Activated T-cell treated with anti-CD3 and anti-CD28 coated beads, Interleukin-2, amount 50 U/mL, for 4 hours (primary cell): Measurements from ENCODE around the gene EPHA5. TPM values are rescaled to one million over a fixed set of nuclear protein-coding genes. Genes with fewer than 3 reads are reported as not detected.

ENCODE experiments used
- ATAC-seq, 2 donors: fragments of 200-7000 bp; cut with Tn5 transposase; one replicate each; pipeline ENCODE4 v1.10.0; 2021
- DNase-seq: peaks from one replicate; pipeline ENCODE4 v3.0.0-alpha.2; 2020
- H3K27me3 Mint-ChIP-seq: one replicate; pipeline ENCODE4 v1.8.0; 2021; ENCODE audit warnings: low read depth, mixed read lengths
- H3K36me3 Mint-ChIP-seq: one replicate; pipeline ENCODE4 v1.8.0; 2022; ENCODE audit warnings: mixed read lengths; ENCODE audit not compliant: insufficient read depth
- H3K4me1 Mint-ChIP-seq: one replicate; pipeline ENCODE4 v1.8.0; 2021; ENCODE audit warnings: low read depth, mixed read lengths
- H3K4me3 Mint-ChIP-seq: one replicate; pipeline ENCODE4 v1.8.0; 2021; ENCODE audit warnings: mild to moderate bottlenecking, moderate library complexity, mixed read lengths
- H3K9me3 Mint-ChIP-seq: one replicate; pipeline ENCODE4 v1.8.0; 2021; ENCODE audit warnings: mixed read lengths
- total RNA-seq, 3 donors: library from RNA; stranded (reverse); gene quantifications; one replicate each; pipeline ENCODE4 v1.2.1, GENCODE V29; 2021

Gene EPHA5
- total RNA-seq: not detected

GRCh38 chr4:65670331-65671031, at the start of gene EPHA5:
EPHA5 (minus strand) TSS chr4:65670489; CDS start chr4:65669742, 747 bp downstream.
- no peak within 1 kb of the TSS for H3K4me3 Mint-ChIP-seq
- H3K36me3 Mint-ChIP-seq: peaks cover 2% of the 10 kb centered on the region
- peaks cover 39% of the 10 kb centered on the region for H3K27me3 Mint-ChIP-seq
- DNase-seq: no peak
- peaks cover 3% of the 10 kb centered on the region for H3K4me1 Mint-ChIP-seq
- peak in 1 of 2 donors; percentile 53 for ATAC-seq
- H3K9me3 Mint-ChIP-seq: peaks cover 3% of the 10 kb centered on the region

GRCh38 chr4:65719635-65720034, 49.3 kb upstream of the EPHA5 start:
- H3K27me3 Mint-ChIP-seq: no peaks in the 10 kb centered on the region
- ATAC-seq: no peak
- H3K36me3 Mint-ChIP-seq: no peaks in the 10 kb centered on the region
- H3K9me3 Mint-ChIP-seq: peaks cover 12% of the 10 kb centered on the region
- no peak overlapping the region for H3K4me3 Mint-ChIP-seq
- H3K4me1 Mint-ChIP-seq: no peaks in the 10 kb centered on the region
- no peak for DNase-seq

GRCh38 chr4:65698631-65699030, 28.3 kb upstream of the EPHA5 start:
- Mint-ChIP-seq H3K4me1 (no peaks in the 10 kb centered on the region), H3K27me3 (no peaks in the 10 kb centered on the region), H3K4me3 (no peak overlapping the region), H3K9me3 (no peaks in the 10 kb centered on the region), H3K36me3 (no peaks in the 10 kb centered on the region)
- DNase-seq: no peak
- ATAC-seq: no peak

- H3K4me1 Mint-ChIP-seq: no peaks in the 10 kb centered on the region
- no peaks in the 10 kb centered on the region for H3K27me3 Mint-ChIP-seq
- ATAC-seq (no peak), DNase-seq (no peak)
- H3K9me3 Mint-ChIP-seq: no peaks in the 10 kb centered on the region
- no peaks in the 10 kb centered on the region for H3K36me3 Mint-ChIP-seq
- no peak overlapping the region for H3K4me3 Mint-ChIP-seq
Measured at GRCh38 chr4:65696436-65696835, 26.1 kb upstream of the EPHA5 start.

- DNase-seq (no peak), ATAC-seq (no peak)
- Mint-ChIP-seq H3K9me3 (peaks cover 3% of the 10 kb centered on the region), H3K4me1 (peaks cover 3% of the 10 kb centered on the region), H3K4me3 (no peak overlapping the region), H3K36me3 (peaks cover 2% of the 10 kb centered on the region), H3K27me3 (peaks cover 39% of the 10 kb centered on the region)
Measured at GRCh38 chr4:65671372-65671771, 1.1 kb upstream of the EPHA5 start.

GRCh38 chr4:65670020-65670330, 314 bp downstream of the EPHA5 start:
- Mint-ChIP-seq H3K27me3 (peaks cover 39% of the 10 kb centered on the region), H3K36me3 (peaks cover 2% of the 10 kb centered on the region), H3K4me3 (no peak overlapping the region), H3K9me3 (peaks cover 3% of the 10 kb centered on the region), H3K4me1 (peaks cover 3% of the 10 kb centered on the region)
- no peak for ATAC-seq
- no peak for DNase-seq

- H3K9me3 Mint-ChIP-seq: peaks cover 3% of the 10 kb centered on the region
- DNase-seq (no peak), ATAC-seq (no peak)
- H3K27me3 Mint-ChIP-seq: peaks cover 39% of the 10 kb centered on the region
- H3K4me1 Mint-ChIP-seq: peaks cover 3% of the 10 kb centered on the region
- H3K4me3 Mint-ChIP-seq: no peak overlapping the region
- H3K36me3 Mint-ChIP-seq: peaks cover 2% of the 10 kb centered on the region
Measured at GRCh38 chr4:65669111-65670019, 924 bp downstream of the EPHA5 start.

- DNase-seq (no peak), ATAC-seq (peak in 1 of 2 donors; percentile 30)
- Mint-ChIP-seq H3K27me3 (peaks cover 39% of the 10 kb centered on the region), H3K36me3 (peaks cover 2% of the 10 kb centered on the region), H3K4me1 (peaks cover 3% of the 10 kb centered on the region), H3K9me3 (peaks cover 3% of the 10 kb centered on the region), H3K4me3 (no peak overlapping the region)
Measured at GRCh38 chr4:65668201-65669089, 1.8 kb downstream of the EPHA5 start.

GRCh38 chr4:65667506-65668041, 2.7 kb downstream of the EPHA5 start:
- no peak for ATAC-seq
- Mint-ChIP-seq H3K36me3 (peaks cover 2% of the 10 kb centered on the region), H3K27me3 (peaks cover 39% of the 10 kb centered on the region)

GRCh38 chr4:65665771-65666523, 4.3 kb downstream of the EPHA5 start:
- DNase-seq: no peak
- peaks cover 32% of the 10 kb centered on the region for H3K27me3 Mint-ChIP-seq
- no peak overlapping the region for H3K4me3 Mint-ChIP-seq
- H3K36me3 Mint-ChIP-seq: peaks cover 2% of the 10 kb centered on the region
- H3K9me3 Mint-ChIP-seq: peaks cover 3% of the 10 kb centered on the region
- ATAC-seq: no peak
- peaks cover 3% of the 10 kb centered on the region for H3K4me1 Mint-ChIP-seq

More at GRCh38 chr4:65667506-65668041, 2.7 kb downstream of the EPHA5 start:
- Mint-ChIP-seq H3K9me3 (peaks cover 3% of the 10 kb centered on the region), H3K4me3 (no peak overlapping the region), H3K4me1 (peaks cover 3% of the 10 kb centered on the region)
- DNase-seq: no peak

GRCh38 chr4:65661471-65661870, 8.8 kb downstream of the EPHA5 start:
- H3K9me3 Mint-ChIP-seq: peaks cover 10% of the 10 kb centered on the region
- no peak overlapping the region for H3K4me3 Mint-ChIP-seq
- H3K36me3 Mint-ChIP-seq: no peaks in the 10 kb centered on the region
- H3K27me3 Mint-ChIP-seq: no peaks in the 10 kb centered on the region
- DNase-seq: no peak
- H3K4me1 Mint-ChIP-seq: no peaks in the 10 kb centered on the region
- no peak for ATAC-seq

- ATAC-seq: no peak
- no peaks in the 10 kb centered on the region for H3K27me3 Mint-ChIP-seq
Measured at GRCh38 chr4:65658117-65658516, 12.2 kb downstream of the EPHA5 start.

GRCh38 chr4:65656008-65656407, 14.3 kb downstream of the EPHA5 start:
- DNase-seq (no peak), ATAC-seq (no peak)
- Mint-ChIP-seq H3K36me3 (no peaks in the 10 kb centered on the region), H3K27me3 (no peaks in the 10 kb centered on the region), H3K4me1 (no peaks in the 10 kb centered on the region), H3K4me3 (no peak overlapping the region), H3K9me3 (peaks cover 20% of the 10 kb centered on the region)

More at GRCh38 chr4:65658117-65658516, 12.2 kb downstream of the EPHA5 start:
- DNase-seq: no peak
- Mint-ChIP-seq H3K9me3 (peaks cover 11% of the 10 kb centered on the region), H3K36me3 (no peaks in the 10 kb centered on the region), H3K4me1 (no peaks in the 10 kb centered on the region), H3K4me3 (no peak overlapping the region)
